Measurements from ENCODE around the gene COL12A1.

GRCh38 chr6:75243333-75244062 lies 37.6 kb upstream of the COL12A1 start, which contains the start of gene COX7A2:
- TF ChIP-seq CTCF (IDR thresholded peaks at IDR 0.05; ENCODE audit: poor library complexity): no peak
- no peak for TF ChIP-seq EZH2 (IDR thresholded peaks at IDR 0.05; ENCODE audit: borderline replicate concordance)
- no peak for TF ChIP-seq EZH2phosphoT487 (IDR thresholded peaks at IDR 0.05; ENCODE audit: low read depth, severe bottlenecking, unreplicated experiment)
